DND-41 (cell line): Measurements from ENCODE around the gene HEXA.

ENCODE experiments used
- ATAC-seq: fragments of 200-7000 bp; cut with Tn5 transposase; 3 replicates; pipeline ENCODE4 v1.9.1; 2021; ENCODE audit warnings: low read depth; ENCODE audit not compliant: insufficient read depth
- DNase-seq: peaks from one replicate; pipeline ENCODE4 v3.0.0-alpha.2; 2020
- H2AFZ ChIP-seq: 2 replicates; pipeline ENCODE4 v1.6.0; 2012; ENCODE audit warnings: low read depth, low read length
- H3K27ac ChIP-seq: 2 replicates; pipeline ENCODE4 v1.5.1; 2012; ENCODE audit warnings: low read length, inconsistent platforms
- H3K27me3 ChIP-seq: fragments of 200-600 bp; sonication (generic); 2 replicates; pipeline ENCODE4 v1.6.0; 2012; ENCODE audit warnings: low read length, mild to moderate bottlenecking, inconsistent platforms; ENCODE audit not compliant: insufficient read depth, poor library complexity
- H3K36me3 ChIP-seq: 2 replicates; pipeline ENCODE4 v1.5.1; 2012; ENCODE audit warnings: low read length, inconsistent platforms; ENCODE audit not compliant: insufficient read depth
- H3K4me1 ChIP-seq: 2 replicates; pipeline ENCODE4 v1.5.1; 2012; ENCODE audit warnings: mild to moderate bottlenecking, low read length; ENCODE audit not compliant: insufficient read depth
- H3K4me2 ChIP-seq: 2 replicates; pipeline ENCODE4 v1.6.0; 2012; ENCODE audit warnings: mild to moderate bottlenecking, moderate library complexity, low read length, inconsistent platforms; ENCODE audit not compliant: insufficient read depth
- H3K4me3 ChIP-seq, 2 experiments: fragments of 200-600 bp in 1 of 2; shearing (Covaris generic) in 1 of 2; 2 replicates each; pipeline ENCODE4 v1.5.1; 2012 to 2016; ENCODE audit warnings: inconsistent platforms in 2 of 2, low read length in 2 of 2, mild to moderate bottlenecking in 2 of 2, low read depth in 1 of 2, moderate library complexity in 1 of 2
- H3K79me2 ChIP-seq: 2 replicates; pipeline ENCODE4 v1.6.0; 2012; ENCODE audit warnings: low read length, inconsistent platforms; ENCODE audit not compliant: insufficient read depth
- H3K9ac ChIP-seq: 2 replicates; pipeline ENCODE4 v1.6.0; 2012; ENCODE audit warnings: low read depth, mild to moderate bottlenecking, inconsistent platforms, low read length, moderate library complexity
- H3K9me3 ChIP-seq: 2 replicates; pipeline ENCODE4 v1.5.1; 2012; ENCODE audit warnings: low read length, moderate library complexity, mild to moderate bottlenecking, inconsistent platforms; ENCODE audit not compliant: insufficient read depth, severe bottlenecking
- H4K20me1 ChIP-seq: 2 replicates; pipeline ENCODE4 v1.6.0; 2012; ENCODE audit warnings: low read length; ENCODE audit not compliant: insufficient read depth
- EZH2 ChIP-seq: IDR thresholded peaks from 3 replicates; pipeline ENCODE4 v1.6.1; 2012; ENCODE audit warnings: borderline replicate concordance, low read depth, mild to moderate bottlenecking, moderate library complexity, low read length, inconsistent platforms; ENCODE audit not compliant: severe bottlenecking
- TF ChIP-seq, protein P1 (sequence below): IDR thresholded peaks from 2 replicates; pipeline ENCODE4 v1.5.1; 2012; ENCODE audit warnings: borderline replicate concordance, low read length, moderate library complexity, mild to moderate bottlenecking; ENCODE audit not compliant: poor library complexity, severe bottlenecking; ENCODE audit errors: extremely low read depth

Gene HEXA

DNA sequence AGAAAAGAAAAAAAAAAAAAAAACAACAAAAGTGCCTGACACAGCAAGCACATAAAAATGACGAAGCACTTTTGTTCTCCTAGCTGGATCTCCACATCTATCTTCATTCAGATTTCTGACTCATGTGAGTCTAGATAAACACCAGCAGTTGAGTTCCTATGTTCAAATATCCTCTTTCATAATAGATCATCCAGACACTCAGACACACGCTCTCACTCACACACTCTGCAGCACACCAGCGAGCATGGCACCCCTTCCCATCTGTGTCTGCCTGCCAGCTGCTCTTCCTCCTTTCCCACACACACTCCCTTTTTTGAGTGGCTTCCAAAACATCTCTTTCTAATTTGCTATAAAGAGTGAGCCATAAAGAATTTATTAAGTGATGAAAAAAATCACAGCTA is 36.0 kb downstream of the HEXA start:
- no peak overlapping the region for H3K4me3 ChIP-seq
- TF ChIP-seq, protein P1, sequence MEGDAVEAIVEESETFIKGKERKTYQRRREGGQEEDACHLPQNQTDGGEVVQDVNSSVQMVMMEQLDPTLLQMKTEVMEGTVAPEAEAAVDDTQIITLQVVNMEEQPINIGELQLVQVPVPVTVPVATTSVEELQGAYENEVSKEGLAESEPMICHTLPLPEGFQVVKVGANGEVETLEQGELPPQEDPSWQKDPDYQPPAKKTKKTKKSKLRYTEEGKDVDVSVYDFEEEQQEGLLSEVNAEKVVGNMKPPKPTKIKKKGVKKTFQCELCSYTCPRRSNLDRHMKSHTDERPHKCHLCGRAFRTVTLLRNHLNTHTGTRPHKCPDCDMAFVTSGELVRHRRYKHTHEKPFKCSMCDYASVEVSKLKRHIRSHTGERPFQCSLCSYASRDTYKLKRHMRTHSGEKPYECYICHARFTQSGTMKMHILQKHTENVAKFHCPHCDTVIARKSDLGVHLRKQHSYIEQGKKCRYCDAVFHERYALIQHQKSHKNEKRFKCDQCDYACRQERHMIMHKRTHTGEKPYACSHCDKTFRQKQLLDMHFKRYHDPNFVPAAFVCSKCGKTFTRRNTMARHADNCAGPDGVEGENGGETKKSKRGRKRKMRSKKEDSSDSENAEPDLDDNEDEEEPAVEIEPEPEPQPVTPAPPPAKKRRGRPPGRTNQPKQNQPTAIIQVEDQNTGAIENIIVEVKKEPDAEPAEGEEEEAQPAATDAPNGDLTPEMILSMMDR = no peak
- TF ChIP-seq EZH2 = no peak
- no peaks in the 10 kb centered on the region for H4K20me1 ChIP-seq
- no peaks in the 10 kb centered on the region for H3K9me3 ChIP-seq
- ATAC-seq = no peak
- H3K27ac ChIP-seq = no peak overlapping the region
- H3K4me2 ChIP-seq = no peak overlapping the region
- no peaks in the 10 kb centered on the region for H3K4me1 ChIP-seq
- no peaks in the 10 kb centered on the region for H3K27me3 ChIP-seq
- no peak for DNase-seq
- no peak overlapping the region for H3K9ac ChIP-seq
- peaks cover 6% of the 10 kb centered on the region; the same call in 1 of the 2 replicates for H3K36me3 ChIP-seq
- H3K79me2 ChIP-seq = no peaks in the 10 kb centered on the region
- no peak overlapping the region for H2AFZ ChIP-seq

GRCh38 chr15:72338617-72339321 is 37.0 kb downstream of the HEXA start:
- Histone ChIP-seq H2AFZ (no peak overlapping the region), H3K4me1 (no peaks in the 10 kb centered on the region), H3K27me3 (no peaks in the 10 kb centered on the region), H3K79me2 (no peaks in the 10 kb centered on the region), H3K4me3 (no peak overlapping the region), H3K27ac (no peak overlapping the region), H3K9me3 (no peaks in the 10 kb centered on the region), H3K4me2 (no peak overlapping the region), H3K9ac (no peak overlapping the region), H4K20me1 (no peaks in the 10 kb centered on the region), H3K36me3 (no peaks in the 10 kb centered on the region; the same call in 1 of the 2 replicates)
- TF ChIP-seq, protein P1 = no peak
- TF ChIP-seq EZH2 = no peak
- ATAC-seq (no peak), DNase-seq (no peak)

GRCh38 chr15:72338148-72338547 is 37.7 kb downstream of the HEXA start:
- TF ChIP-seq EZH2 = no peak
- TF ChIP-seq, protein P1 = no peak
- Histone ChIP-seq H3K27ac (no peak overlapping the region), H3K9ac (no peak overlapping the region), H3K9me3 (no peaks in the 10 kb centered on the region), H3K79me2 (no peaks in the 10 kb centered on the region), H3K27me3 (no peaks in the 10 kb centered on the region), H3K36me3 (no peaks in the 10 kb centered on the region), H4K20me1 (no peaks in the 10 kb centered on the region), H2AFZ (no peak overlapping the region), H3K4me2 (no peak overlapping the region), H3K4me3 (no peak overlapping the region), H3K4me1 (no peaks in the 10 kb centered on the region)
- no peak for DNase-seq
- ATAC-seq = no peak

DNA sequence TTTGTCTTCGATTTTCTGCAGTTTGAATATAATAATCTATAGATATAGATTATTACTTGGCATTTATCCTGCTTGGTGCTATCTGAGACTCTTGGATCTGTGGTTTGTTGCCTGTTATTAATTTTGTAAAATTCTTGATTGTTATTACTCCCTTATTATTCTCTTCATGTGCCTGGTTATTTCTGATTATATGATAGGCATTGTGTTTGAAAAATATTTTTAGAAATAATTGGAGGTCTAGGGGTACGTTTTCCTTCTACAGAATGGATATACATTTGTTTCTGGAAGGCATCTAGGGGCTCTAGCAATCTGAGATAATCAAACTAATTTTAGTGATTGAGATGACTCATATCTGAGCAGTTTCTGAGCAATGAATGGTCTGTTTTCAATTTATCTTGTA is 41.0 kb downstream of the HEXA start:
- Histone ChIP-seq H2AFZ (no peak overlapping the region), H4K20me1 (no peaks in the 10 kb centered on the region)
- ATAC-seq = no peak

More for the DNA sequence above, 41.0 kb downstream of the HEXA start:
- no peak overlapping the region for H3K4me3 ChIP-seq
- no peak for TF ChIP-seq EZH2
- TF ChIP-seq, protein P1 = no peak
- H3K27me3 ChIP-seq = no peaks in the 10 kb centered on the region
- no peaks in the 10 kb centered on the region for H3K79me2 ChIP-seq
- no peak overlapping the region for H3K9ac ChIP-seq
- no peaks in the 10 kb centered on the region for H3K9me3 ChIP-seq
- H3K4me1 ChIP-seq = no peaks in the 10 kb centered on the region
- no peak for DNase-seq
- H3K27ac ChIP-seq = no peak overlapping the region
- no peak overlapping the region for H3K4me2 ChIP-seq
- no peaks in the 10 kb centered on the region for H3K36me3 ChIP-seq
